ENCODE results near the gene CNKSR1.

The CNKSR1 gene, protein sequence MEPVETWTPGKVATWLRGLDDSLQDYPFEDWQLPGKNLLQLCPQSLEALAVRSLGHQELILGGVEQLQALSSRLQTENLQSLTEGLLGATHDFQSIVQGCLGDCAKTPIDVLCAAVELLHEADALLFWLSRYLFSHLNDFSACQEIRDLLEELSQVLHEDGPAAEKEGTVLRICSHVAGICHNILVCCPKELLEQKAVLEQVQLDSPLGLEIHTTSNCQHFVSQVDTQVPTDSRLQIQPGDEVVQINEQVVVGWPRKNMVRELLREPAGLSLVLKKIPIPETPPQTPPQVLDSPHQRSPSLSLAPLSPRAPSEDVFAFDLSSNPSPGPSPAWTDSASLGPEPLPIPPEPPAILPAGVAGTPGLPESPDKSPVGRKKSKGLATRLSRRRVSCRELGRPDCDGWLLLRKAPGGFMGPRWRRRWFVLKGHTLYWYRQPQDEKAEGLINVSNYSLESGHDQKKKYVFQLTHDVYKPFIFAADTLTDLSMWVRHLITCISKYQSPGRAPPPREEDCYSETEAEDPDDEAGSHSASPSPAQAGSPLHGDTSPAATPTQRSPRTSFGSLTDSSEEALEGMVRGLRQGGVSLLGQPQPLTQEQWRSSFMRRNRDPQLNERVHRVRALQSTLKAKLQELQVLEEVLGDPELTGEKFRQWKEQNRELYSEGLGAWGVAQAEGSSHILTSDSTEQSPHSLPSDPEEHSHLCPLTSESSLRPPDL

DNA sequence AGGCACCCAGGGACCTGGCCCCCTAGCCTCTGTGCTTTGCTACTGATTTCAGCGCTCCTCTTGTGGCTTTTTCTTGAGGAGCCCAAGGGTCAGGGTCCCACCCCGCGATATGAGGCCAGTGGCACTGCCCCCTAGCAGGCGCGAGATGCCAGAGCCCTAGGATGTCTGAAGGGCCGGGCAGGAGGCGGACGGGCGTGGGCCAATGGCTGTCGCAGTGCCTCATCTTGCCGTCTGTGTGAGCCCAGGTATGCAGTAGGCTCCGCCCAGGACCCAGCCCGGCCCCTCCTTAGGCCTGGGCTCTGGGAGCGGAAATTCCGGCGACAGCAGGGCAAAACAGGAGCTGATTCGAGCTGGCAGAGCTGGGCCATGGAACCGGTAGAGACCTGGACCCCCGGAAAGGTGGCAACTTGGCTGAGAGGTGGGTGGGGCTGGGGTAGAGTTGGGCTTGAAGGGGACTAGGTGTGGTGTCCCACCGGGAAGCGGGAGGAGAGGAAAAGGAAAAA is at the start of gene CNKSR1:
Gene CNKSR1, plus strand, starts transcription at position 310 of the 503 bp plus-strand sequence. Its CDS starts 57 bp downstream, at position 367.
- DNase-seq (ENCODE audit: low read depth in 2 of 2, low spot score in 1 of 2) = no peak

DNA sequence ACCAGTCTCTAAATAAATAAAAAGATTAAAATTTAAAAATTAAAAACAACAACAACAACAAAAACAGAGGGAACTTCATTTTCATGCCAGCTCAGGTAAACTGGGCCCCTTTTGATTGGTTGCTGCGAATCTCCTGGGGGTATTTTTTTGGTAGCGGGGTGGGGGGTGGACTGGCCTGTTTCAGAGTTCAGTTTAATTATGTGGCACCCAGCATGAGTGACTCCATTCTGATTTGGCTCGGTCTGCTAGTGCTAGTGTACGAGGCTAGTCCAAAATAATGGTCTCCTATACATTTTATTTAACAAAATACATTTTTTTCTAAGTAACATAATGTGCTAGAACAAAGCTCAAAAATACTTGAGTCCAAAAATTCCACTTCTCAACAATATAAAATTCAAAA is 47.5 kb upstream of the CNKSR1 start:
- no peak for DNase-seq (ENCODE audit: low read depth in 2 of 2, low spot score in 1 of 2)

DNA sequence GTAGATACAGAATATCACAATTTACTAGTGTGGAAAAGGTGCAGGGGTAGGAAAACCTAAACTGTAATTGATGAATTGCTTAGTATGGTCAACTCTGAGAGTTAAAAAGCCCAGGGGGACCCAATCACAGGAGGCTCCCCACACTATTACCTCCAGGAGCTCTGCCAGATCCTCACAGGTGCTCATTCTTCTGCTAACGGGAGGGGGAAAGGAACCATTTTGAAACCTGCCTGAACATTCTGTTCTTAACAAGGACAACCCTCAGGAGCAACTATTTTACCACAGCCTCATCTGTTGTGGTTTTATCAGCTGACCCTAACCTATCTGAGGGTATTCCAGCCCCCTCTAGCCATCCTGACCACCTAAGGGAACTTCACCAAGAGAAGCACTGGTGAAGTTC is 46.6 kb upstream of the CNKSR1 start:
- no peak for DNase-seq (ENCODE audit: low read depth in 2 of 2, low spot score in 1 of 2)

- DNase-seq (ENCODE audit: low read depth in 2 of 2, low spot score in 1 of 2) = no peak
Observed at GRCh38 chr1:26132128-26132833, 45.0 kb upstream of the CNKSR1 start.

- DNase-seq (ENCODE audit: low read depth in 2 of 2, low spot score in 1 of 2) = no peak
Observed at GRCh38 chr1:26132834-26133167, 44.5 kb upstream of the CNKSR1 start.

- no peak for DNase-seq (ENCODE audit: low read depth in 2 of 2, low spot score in 1 of 2)
Observed at GRCh38 chr1:26134466-26134865, 42.8 kb upstream of the CNKSR1 start.

GRCh38 chr1:26138974-26139558 is 38.2 kb upstream of the CNKSR1 start:
- no peak for DNase-seq (ENCODE audit: low read depth in 2 of 2, low spot score in 1 of 2)

- DNase-seq (ENCODE audit: low read depth in 2 of 2, low spot score in 1 of 2) = no peak
Observed at GRCh38 chr1:26142159-26142558, 35.1 kb upstream of the CNKSR1 start.

DNA sequence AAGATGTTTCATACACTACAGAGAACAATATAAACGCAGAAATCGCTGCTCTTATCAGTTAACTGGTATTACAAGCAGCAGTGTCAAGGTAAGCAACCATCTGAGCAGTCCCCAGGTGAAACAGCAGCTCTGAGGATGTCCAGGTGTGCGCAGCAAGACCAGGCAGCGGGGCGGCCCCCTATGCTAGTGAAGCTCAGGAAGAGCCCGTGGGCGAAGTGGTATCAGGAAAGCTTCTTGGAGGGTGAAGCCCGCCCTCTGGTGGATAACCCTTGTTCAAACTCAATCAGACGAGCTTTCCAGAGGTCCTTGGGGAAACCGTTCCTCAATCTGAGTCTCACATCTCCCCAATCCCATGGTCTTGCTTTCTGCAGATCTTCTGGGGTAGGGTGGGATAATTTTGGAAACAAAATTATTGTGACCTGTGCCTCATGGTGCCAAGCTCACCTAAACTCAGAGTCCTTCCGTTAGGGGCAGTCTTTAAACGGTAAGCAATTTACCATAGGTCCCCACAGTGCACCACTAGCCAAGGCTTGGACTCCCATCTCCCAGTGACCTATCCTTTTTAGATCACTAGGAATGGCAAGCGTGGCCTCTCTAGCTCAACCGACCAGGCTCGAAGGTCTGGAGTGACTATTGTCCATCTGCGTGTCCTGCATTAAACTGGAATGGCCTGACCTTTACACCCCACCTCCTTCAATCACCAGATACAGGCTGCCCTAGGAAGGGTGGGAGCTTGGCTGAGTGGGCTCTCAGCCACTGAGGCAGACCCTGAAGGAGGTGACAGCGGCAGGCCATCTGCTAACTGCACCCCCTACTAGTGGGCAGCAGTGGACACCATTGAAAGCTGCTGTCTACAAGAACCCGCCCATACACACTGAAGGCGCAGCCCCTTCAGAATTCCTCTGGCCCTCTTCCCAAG is 32.0 kb upstream of the CNKSR1 start:
- DNase-seq (ENCODE audit: low read depth in 2 of 2, low spot score in 1 of 2) = peak; percentile 42 to 60

DNA sequence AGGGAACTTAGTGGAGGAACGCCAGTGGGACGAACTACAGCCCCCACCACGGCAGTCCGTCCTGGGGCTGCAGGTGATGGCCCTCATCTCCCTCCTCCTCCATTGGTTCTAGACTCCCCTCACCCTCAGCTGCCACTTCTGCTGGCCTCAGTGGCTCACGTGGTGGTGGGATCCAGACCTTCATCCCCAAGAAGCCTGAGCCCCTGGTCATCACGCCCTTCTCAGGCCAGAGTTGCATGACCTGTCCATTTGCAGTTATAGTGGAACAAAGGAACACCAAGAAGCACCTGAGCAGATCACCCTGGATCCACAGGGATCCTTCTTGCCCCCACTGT is 31.4 kb upstream of the CNKSR1 start:
- DNase-seq (ENCODE audit: low read depth in 2 of 2, low spot score in 1 of 2) = no peak

- DNase-seq (ENCODE audit: low read depth in 2 of 2, low spot score in 1 of 2) = no peak
Observed at GRCh38 chr1:26148887-26149286, 28.4 kb upstream of the CNKSR1 start.

GRCh38 chr1:26153966-26154532 is 23.2 kb upstream of the CNKSR1 start:
- no peak for DNase-seq (ENCODE audit: low read depth in 2 of 2, low spot score in 1 of 2)

GRCh38 chr1:26154750-26155149 is 22.5 kb upstream of the CNKSR1 start:
- no peak for DNase-seq (ENCODE audit: low read depth in 2 of 2, low spot score in 1 of 2)

DNA sequence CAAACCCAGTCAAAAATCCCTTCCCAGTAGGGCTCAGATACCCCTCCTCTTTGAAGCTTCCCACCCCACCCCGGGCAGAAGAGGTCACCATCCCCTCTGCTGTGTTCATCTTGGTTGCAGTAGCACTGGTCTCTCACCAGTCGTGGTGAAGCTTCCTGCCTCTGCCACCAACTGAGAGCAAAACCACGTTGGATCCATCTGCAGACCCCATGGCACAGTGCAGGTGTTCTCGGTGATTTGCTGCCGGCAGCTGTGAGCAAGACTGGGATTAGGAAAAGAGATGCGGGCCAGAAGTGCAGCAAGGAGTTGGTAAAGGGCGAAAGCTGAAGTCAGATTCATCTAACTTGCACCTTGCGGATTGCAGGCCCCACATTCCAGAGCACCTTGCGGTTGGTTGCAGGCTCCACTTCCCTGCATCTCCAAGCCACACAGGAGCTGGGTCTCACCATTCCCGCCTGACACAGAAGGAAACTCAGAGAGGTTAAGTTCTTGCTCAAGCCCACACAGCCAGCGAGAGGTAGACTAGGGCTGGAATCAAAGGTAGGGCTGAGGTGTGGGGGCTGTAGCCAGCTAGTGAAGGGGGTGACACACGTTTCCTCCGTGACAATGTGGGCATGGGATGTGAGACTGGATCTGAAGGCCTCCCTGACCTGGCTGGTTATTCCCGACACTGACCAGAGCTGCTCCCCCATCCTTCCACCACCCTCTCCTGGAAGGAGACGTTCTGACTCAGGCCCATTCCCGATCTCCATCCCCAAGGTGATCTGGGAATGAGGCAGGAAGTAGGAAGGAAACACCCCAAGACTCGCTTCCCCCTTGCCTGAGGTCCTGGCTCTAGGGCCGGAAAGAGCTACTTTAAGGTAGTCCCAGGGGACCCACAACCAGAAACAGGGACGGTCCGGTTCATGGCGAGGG is 21.7 kb upstream of the CNKSR1 start:
- no peak for DNase-seq (ENCODE audit: low read depth in 2 of 2, low spot score in 1 of 2)

DNA sequence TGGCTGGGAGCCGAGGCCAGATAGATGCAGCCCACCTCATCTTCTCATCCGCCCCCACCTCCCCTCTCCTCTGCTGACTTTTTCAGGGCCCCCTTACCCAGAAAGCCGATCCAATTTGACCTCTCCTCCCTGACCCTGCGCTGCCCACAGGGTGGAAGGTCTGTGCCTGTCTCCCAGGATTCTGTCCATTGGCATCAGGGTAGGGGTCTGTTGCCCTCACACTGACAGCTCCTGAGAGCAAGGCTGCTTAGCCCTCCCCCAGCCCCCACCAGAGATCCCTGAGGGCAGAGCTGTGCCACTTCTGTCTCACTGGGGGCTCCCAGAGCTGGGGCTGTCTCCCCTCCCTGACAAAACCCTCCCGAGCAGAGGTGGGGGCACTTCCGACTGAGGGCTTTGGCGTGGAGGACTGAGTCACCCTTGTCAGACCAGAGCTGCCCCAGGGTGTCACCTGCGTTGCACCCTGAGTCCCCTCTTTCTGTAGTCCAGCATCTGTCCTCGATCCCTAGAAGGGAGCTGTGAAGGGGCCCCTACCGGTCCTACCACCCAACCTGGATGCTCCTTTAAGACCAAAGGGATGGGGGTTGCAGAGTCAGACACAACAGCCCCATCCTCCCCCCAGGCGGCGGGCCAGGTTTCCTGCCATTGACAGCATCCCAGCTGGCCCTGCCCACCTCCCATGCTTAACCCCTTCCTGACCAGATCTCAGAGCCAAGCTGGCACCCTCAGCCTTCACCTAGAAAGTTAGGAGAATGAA is 20.8 kb upstream of the CNKSR1 start:
- DNase-seq (ENCODE audit: low read depth in 2 of 2, low spot score in 1 of 2) = no peak

- no peak for DNase-seq (ENCODE audit: low read depth in 2 of 2, low spot score in 1 of 2)
Observed at GRCh38 chr1:26158271-26158907, 18.9 kb upstream of the CNKSR1 start.

DNA sequence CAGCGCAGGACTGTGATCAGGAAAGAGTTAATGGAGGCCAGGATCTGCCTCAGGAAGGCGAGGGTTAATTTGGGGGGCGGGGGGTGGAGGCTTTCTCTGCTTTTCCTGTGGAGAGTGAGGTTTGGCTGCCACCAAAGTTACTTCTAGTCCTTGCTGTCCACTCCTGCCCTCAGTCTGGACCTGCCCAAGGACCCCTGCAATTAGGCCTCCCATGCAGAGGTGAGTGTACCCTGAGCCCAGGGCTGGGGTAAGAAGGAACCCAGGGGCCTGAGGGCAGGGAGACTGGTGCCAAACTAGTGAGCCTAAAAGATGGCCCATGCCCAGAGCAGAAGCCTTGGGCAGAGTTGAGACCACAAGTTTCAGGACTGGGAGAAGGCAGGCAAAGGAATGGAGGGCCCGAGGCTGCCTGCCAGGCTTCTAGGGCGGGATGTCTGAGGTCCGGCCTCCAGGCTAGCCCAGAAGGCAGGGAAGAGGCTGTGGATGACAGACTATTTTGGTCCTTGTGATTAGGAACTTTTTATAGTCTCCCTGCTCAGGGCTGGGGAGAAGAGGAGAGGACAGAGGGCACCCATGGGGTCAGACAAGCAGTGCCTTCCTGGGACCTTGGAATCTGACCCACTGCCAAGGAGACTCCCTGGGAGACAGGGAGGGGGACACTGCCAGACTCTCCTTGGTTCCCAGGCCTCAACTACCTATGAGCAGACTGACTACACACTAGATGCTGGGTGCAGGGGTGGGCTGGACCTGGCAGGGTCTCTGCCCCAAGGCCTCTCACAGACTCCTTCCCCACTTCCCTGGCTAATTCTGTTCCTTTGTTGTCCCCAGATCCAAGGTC is 18.2 kb upstream of the CNKSR1 start, which contains the start of gene FAM110D:
Gene FAM110D, plus strand, starts transcription at position 172 of the 835 bp plus-strand sequence. CDS start 2,213 bp downstream, outside the sequence.
- DNase-seq (ENCODE audit: low read depth in 2 of 2, low spot score in 1 of 2) = no peak
